ENCODE data around the gene RPP14. TPM values are rescaled to one million over a fixed set of nuclear protein-coding genes. Genes with fewer than 3 reads are reported as not detected.

RPP14 gene
- total RNA-seq, 4 donors from 2014 or later = 9.2 to 25.1 (median 18.8) TPM

- intact Hi-C loops (cut with DNase I; ENCODE audit: low total_unique reads) (no loop called here), in situ Hi-C loops (cut with MboI; ENCODE audit: low pct_ligation_motif_present in 1 of 4, low pct_unique_long_range_greater_than_20kb in 1 of 4, low sequenced_read_pairs in 3 of 4) (no loop called here)
- 67 to 73% methylated on average over 3 to 7 of the region's 7 CpGs for WGBS, 2 donors (ENCODE audit: low coverage in 1 of 2)
- DNase-seq = no peak
- H3K27ac ChIP-seq = no peak overlapping the region
- no peak overlapping the region for H3K4me3 ChIP-seq
- H3K27me3 ChIP-seq = no peaks in the 10 kb centered on the region
- TF ChIP-seq CTCF (IDR thresholded peaks at IDR 0.05) (no peak), POLR2AphosphoS5 (IDR thresholded peaks at IDR 0.05) (no peak), EP300 (IDR thresholded peaks at IDR 0.05; ENCODE audit: low read depth) (no peak), POLR2A (IDR thresholded peaks at IDR 0.05) (no peak)
- no peaks in the 10 kb centered on the region for H3K36me3 ChIP-seq
- H3K4me1 ChIP-seq = peaks cover 7 to 17% (median 8%) of the 10 kb centered on the region in 4 donors
- H3K9me3 ChIP-seq = no peaks in the 10 kb centered on the region
Observed at GRCh38 chr3:58349792-58350626, 44.0 kb downstream of the RPP14 start.

- Histone ChIP-seq H3K4me1 (peaks cover 7 to 17% (median 11%) of the 10 kb centered on the region in 4 donors), H3K9me3 (no peaks in the 10 kb centered on the region), H3K4me3 (no peak overlapping the region), H3K27me3 (no peaks in the 10 kb centered on the region), H3K27ac (no peak overlapping the region), H3K36me3 (no peaks in the 10 kb centered on the region)
- no peak for DNase-seq
- in situ Hi-C loops (cut with MboI; ENCODE audit: low pct_ligation_motif_present in 1 of 4, low pct_unique_long_range_greater_than_20kb in 1 of 4, low sequenced_read_pairs in 3 of 4) = no loop called here
- WGBS, 2 donors (ENCODE audit: low coverage in 1 of 2) = 70 to 71% methylated on average over 1 to 2 of the region's 2 CpGs
- TF ChIP-seq EP300 (IDR thresholded peaks at IDR 0.05; ENCODE audit: low read depth) (no peak), CTCF (IDR thresholded peaks at IDR 0.05) (no peak), POLR2AphosphoS5 (IDR thresholded peaks at IDR 0.05) (no peak), POLR2A (IDR thresholded peaks at IDR 0.05) (no peak)
- intact Hi-C loops (cut with DNase I; ENCODE audit: low total_unique reads) = no loop called here
Observed at GRCh38 chr3:58350627-58351013, 44.6 kb downstream of the RPP14 start.

GRCh38 chr3:58351920-58352319 lies 45.9 kb downstream of the RPP14 start:
- H3K9me3 ChIP-seq = no peaks in the 10 kb centered on the region
- H3K36me3 ChIP-seq = no peaks in the 10 kb centered on the region
- in situ Hi-C loops (cut with MboI; ENCODE audit: low pct_ligation_motif_present in 1 of 4, low pct_unique_long_range_greater_than_20kb in 1 of 4, low sequenced_read_pairs in 3 of 4) = no loop called here
- no peak overlapping the region for H3K4me3 ChIP-seq
- no peak for TF ChIP-seq POLR2A (IDR thresholded peaks at IDR 0.05)
- WGBS, 2 donors (ENCODE audit: low coverage in 1 of 2) = 78% methylated on average over 3 of the region's 3 CpGs; no CpG with 5 or more reads in 1 of the 2 donors
- H3K27ac ChIP-seq = no peak overlapping the region
- intact Hi-C loops (cut with DNase I; ENCODE audit: low total_unique reads) = no loop called here
- peaks cover 7 to 25% (median 18%) of the 10 kb centered on the region in 4 donors for H3K4me1 ChIP-seq
- H3K27me3 ChIP-seq = no peaks in the 10 kb centered on the region
- DNase-seq = no peak

GRCh38 chr3:58352626-58353025 lies 46.6 kb downstream of the RPP14 start:
- intact Hi-C loops (cut with DNase I; ENCODE audit: low total_unique reads) (no loop called here), in situ Hi-C loops (cut with MboI; ENCODE audit: low pct_ligation_motif_present in 1 of 4, low pct_unique_long_range_greater_than_20kb in 1 of 4, low sequenced_read_pairs in 3 of 4) (no loop called here)
- H3K4me1 ChIP-seq = peaks cover 9 to 31% (median 18%) of the 10 kb centered on the region in 4 donors
- no peaks in the 10 kb centered on the region for H3K9me3 ChIP-seq
- H3K27me3 ChIP-seq = no peaks in the 10 kb centered on the region
- no peaks in the 10 kb centered on the region for H3K36me3 ChIP-seq
- H3K27ac ChIP-seq = no peak overlapping the region
- H3K4me3 ChIP-seq = no peak overlapping the region
- TF ChIP-seq EP300 (IDR thresholded peaks at IDR 0.05; ENCODE audit: low read depth) = no peak
- no peak for TF ChIP-seq POLR2A (IDR thresholded peaks at IDR 0.05)
- no peak for TF ChIP-seq POLR2AphosphoS5 (IDR thresholded peaks at IDR 0.05)
- no peak for TF ChIP-seq CTCF (IDR thresholded peaks at IDR 0.05)
- WGBS, 2 donors (ENCODE audit: low coverage in 1 of 2) = 73 to 94% methylated on average over 3 to 6 of the region's 6 CpGs
- no peak for DNase-seq
